ENCODE results near the gene TMEM100.

GRCh38 chr17:55734128-55734781, 11.6 kb upstream of the TMEM100 start:
- no peak for TF ChIP-seq CTCF (IDR thresholded peaks at IDR 0.05)
- TF ChIP-seq ZFX (IDR thresholded peaks at IDR 0.05; ENCODE audit: borderline replicate concordance): no peak
